HG03442 (cell line): ENCODE results near the gene MET.
"Not testable (repeated sequence)": the region's sequence is repeated elsewhere in the genome, so short reads cannot be mapped to it uniquely, and the experiment has no call there.

ENCODE experiments used
- ATAC-seq: cut with Tn5 transposase; IDR thresholded peaks from one replicate; pipeline ENCODE4 v1.9.1; 2021; ENCODE audit warnings: mild to moderate bottlenecking, moderate library complexity; ENCODE audit not compliant: unreplicated experiment

Gene MET

GRCh38 chr7:116805100-116805544 lies 133.1 kb downstream of the MET start:
- no peak for ATAC-seq

GRCh38 chr7:116806046-116806944 lies 134.3 kb downstream of the MET start:
- no peak for ATAC-seq

- no peak for ATAC-seq
Observed at GRCh38 chr7:116807011-116807560, 135.1 kb downstream of the MET start.

GRCh38 chr7:116809636-116810266 lies 137.8 kb downstream of the MET start:
- ATAC-seq: peak; percentile 43

- ATAC-seq: no peak
Observed at GRCh38 chr7:116810267-116811116, 138.5 kb downstream of the MET start.

GRCh38 chr7:116811768-116812167 lies 139.8 kb downstream of the MET start:
- ATAC-seq: no peak

GRCh38 chr7:116812860-116813259 lies 140.9 kb downstream of the MET start:
- no peak for ATAC-seq

- ATAC-seq: not testable (repeated sequence)
Observed at GRCh38 chr7:116813371-116813770, 141.4 kb downstream of the MET start.

GRCh38 chr7:116815041-116815440 lies 143.0 kb downstream of the MET start:
- no peak for ATAC-seq

- ATAC-seq: no peak
Observed at GRCh38 chr7:116820149-116820548, 148.2 kb downstream of the MET start.

- not testable (repeated sequence) for ATAC-seq
Observed at GRCh38 chr7:116821647-116822046, 149.7 kb downstream of the MET start.

GRCh38 chr7:116824449-116824848 lies 152.5 kb downstream of the MET start:
- ATAC-seq: no peak

- no peak for ATAC-seq
Observed at GRCh38 chr7:116828281-116828680, 156.3 kb downstream of the MET start.

GRCh38 chr7:116829041-116829440 lies 157.0 kb downstream of the MET start:
- ATAC-seq: no peak

- no peak for ATAC-seq
Observed at GRCh38 chr7:116829493-116829892, 157.5 kb downstream of the MET start.

GRCh38 chr7:116832692-116833091 lies 160.7 kb downstream of the MET start:
- ATAC-seq: no peak

GRCh38 chr7:116834815-116835504 lies 163.0 kb downstream of the MET start:
- no peak for ATAC-seq

GRCh38 chr7:116836048-116836447 lies 164.1 kb downstream of the MET start:
- no peak for ATAC-seq

GRCh38 chr7:116836911-116837310 lies 164.9 kb downstream of the MET start:
- ATAC-seq: no peak

GRCh38 chr7:116837586-116837985 lies 165.6 kb downstream of the MET start:
- no peak for ATAC-seq
